GM19328 (cell line): ENCODE data around the gene SYT6.

ENCODE experiments used
- ATAC-seq: cut with Tn5 transposase; IDR thresholded peaks from one replicate; pipeline ENCODE4 v1.9.1; 2021; ENCODE audit warnings: mild to moderate bottlenecking, moderate library complexity; ENCODE audit not compliant: unreplicated experiment

SYT6 gene

DNA sequence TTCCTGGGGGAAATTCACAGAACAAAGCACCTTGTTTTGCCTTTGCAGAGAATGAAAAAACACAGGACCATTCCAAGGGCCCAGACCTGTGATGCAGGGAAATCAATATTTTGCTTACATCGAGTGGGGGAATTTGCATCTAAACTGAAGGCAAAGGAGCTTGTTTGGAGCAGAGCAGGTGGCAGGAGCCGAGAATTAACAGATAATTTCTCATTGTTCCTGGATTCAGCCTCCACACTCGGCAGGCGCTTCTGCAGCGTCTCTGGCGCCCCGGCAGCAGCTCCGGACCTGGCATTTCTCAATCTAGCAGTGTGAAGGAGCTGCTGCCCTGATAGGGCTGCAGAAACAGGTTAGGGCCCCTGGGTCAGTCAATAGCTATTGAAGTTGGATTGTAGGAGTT, 2.0 kb upstream of the SYT6 start:
- no peak for ATAC-seq

DNA sequence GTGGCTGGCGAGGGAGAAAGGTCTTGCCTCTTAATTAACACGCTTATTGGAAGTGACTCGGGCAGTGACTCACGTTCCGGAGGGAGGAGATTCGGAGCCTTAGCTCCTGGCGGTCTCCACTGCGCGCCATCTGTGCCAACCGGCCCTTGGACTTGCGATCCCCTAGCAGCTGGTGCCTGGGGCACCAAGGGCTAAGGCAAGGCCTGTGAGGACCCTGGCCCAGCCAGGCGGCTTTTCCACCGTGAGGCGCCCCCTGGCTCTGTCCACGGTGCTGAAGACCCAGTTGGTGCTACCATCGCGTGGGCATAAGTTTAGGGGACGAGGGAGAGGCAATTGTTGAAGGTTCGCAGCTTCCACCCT, 1.3 kb upstream of the SYT6 start:
- no peak for ATAC-seq

DNA sequence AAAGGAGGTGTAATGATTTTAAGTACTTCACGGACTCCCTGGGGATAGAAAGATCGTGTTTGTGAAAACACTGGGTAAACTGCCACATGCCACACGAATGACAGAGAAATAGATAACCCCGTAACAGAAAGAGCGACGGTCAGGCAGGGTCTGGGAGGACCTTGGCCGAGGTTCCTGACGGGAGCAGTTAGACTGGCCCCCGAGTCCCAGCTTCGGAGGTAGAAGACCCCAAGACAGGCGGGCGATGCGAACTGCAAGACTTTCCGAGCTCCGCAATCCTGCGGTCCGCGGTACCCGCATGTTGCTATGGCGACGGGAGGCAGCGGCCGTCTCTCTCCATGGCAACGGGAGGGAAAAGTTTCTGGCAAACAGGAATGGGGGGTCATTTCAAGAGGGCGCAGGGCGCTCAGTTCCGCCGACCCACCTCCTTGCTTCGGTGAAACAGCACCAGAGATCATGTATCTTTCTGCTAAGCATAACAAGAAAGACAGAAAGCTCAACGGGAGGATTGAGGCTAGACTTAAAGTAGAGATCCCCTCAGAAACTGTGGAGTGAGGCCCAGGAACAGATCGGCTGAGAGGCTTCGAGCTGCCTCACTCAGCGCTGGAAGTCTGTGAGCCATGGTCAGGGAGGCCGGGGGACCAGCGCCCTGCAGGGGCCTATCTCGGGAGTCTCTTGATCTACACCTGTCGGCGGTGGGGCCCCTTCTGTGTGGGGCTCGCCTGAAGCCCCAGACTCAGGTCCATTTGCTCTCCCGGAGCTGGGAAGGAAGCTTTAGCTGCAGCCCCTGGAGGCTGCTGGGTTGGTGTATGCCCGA, 685 bp upstream of the SYT6 start:
- no peak for ATAC-seq

DNA sequence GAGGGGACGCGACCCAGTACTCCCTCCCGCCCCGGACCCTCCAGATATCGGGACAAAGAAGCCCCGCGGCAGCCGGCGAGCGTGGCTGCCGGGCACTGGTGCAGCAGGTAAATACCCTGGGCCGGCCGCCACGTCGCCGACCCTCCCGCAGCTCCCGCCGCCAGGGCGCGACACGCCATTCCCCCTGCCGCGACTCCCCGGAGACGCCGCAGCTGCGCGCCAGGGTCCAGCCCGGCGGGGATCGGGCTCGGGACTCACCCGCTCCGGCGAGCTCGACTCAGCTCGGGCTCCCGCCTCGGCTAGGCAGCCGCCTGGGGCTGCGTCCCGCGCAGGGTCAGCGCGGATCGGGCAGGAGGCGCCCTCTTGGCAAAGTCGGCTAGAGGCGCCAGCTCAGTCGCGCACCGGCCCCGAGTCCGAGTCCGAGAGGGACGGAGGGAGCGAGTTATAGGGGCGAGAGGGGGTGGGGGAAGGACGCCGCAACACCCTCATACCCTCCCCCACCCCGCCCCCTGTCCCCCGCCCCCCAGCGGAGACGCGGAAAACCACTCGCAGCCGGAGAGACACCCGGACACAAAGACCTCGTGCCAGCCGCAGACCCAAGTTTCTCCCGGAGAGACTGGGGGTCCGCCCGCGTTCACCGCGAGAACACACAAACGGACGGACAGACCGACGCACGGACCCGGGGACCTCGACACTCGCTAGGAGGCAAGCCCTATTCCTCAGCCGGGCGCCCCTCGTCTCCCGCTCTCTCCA, 985 bp downstream of the SYT6 start:
- ATAC-seq: no peak

DNA sequence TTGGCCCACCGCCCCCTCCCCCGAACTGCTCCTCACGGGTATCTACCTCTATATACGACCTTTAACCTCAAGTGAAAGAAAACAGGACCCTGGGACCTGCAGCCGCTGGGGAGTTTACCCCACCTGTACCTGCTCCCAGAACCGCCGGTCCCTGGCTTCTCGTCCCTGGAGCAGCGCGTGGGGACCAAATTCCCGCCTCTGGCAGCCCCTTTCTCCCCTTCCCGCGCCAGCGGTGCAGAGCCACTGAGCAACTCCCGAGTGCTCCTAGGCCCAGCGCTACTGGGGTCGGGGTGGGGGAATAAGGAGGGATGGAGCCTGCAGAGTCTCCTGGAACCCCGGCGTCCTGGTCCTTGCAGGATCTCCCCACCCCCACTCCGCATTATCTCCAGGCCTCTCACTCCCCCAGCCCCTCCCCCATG, 1.6 kb downstream of the SYT6 start:
- ATAC-seq: no peak

DNA sequence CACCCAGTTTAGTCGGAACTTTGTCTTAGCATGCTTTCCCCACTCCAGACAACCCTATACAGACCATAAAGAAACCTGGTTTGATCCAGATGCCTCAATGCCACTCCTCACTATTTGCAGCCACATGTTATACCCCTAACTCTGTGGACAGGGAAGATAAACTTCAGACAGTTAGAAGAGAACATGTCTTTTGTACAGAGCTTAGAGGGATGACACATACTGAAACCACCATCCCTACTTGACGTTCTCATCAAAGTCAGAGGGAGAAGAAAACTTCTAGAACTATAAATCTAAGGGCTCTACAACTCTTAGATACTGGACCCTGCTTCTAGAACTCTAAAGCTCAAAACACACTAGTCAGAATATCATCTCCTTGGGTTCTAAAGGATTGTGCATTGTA, 3.7 kb downstream of the SYT6 start:
- no peak for ATAC-seq

DNA sequence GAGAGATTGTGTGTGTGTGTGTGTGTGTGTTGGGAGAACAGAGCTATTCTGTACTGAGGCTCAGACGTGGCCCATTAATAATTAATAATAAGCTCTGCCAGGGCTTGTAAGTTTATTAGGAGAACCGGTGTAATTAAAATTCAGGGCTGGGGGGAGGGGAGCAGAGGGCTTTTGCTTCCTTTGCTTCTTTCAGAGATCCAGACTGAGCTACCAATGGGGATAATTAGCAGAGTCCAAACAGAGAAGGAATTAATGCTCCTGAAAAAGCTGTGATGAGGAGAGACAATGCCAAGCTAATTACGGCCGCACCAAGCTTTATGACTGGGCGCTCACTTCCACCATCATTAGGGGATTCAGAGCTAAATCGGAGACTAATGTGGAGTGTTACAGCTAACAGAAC, 4.5 kb downstream of the SYT6 start:
- ATAC-seq: no peak

DNA sequence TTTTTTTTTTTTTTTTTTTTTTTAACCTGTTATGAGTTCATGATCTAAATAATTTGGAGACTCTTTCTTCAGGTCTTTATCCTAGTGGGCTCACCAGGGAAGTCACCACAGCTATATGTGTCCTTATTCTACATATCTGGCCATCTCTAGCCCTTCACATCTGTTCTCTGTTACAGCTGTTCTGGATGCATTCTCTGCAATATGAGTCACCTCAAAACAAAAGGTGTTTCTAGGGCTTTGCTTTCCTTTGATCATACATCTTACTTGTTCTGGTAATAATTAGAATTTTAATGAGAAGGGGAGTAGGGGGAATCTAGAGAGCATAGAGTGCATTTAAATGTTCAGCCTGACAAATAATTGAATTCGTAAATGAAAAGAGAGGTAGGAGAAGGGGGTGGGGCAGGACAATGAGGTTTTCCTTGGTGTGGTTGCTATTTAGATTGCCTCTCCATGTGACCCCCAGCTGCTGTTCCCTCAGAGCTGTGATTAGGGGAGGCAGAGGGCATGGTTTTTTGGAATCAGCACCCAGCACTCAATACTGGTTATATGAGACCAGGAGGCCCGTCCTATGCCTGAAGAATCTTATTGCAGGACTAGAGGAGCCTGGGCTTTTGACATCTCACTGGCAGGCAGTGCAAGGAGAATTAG, 8.0 kb downstream of the SYT6 start:
- no peak for ATAC-seq

DNA sequence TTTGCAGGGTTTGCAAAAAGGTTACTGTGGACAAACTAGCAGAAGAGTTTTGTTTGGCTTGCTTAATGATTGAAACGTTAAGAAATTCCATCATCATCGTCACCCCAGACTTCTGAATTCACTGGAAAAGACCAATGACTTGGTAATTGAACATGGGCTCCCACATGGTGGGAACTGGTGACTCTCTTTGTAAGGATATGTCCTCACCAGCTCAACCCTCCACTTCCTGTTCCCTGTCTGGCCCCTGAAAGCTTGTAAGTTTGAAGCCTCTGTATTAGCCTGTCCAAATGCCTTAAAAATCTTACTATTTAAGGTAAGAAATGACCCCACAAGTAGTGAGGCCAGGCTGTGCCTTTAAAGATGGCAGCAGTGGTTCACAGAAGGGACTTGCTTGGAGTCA, 9.7 kb downstream of the SYT6 start:
- ATAC-seq: no peak

DNA sequence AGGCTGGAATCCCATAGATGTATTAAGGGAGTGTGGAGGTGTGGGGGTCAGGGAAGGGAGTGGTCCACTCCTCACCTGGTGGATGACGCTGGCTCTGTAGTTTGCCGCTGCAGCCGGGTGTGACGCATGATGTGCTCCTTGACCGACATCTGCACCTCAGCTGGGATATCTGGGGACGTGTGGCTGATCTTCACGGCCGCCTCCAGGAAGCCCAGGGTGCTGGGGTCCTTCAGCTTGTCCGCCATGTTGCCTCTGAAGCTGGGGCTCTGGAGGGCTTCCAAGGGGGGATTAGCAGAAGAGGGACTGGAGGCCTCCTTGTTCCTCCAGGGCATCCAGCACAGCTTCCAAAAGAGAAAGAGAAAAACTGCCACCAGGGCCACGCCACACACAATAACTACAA, 14.1 kb downstream of the SYT6 start:
- no peak for ATAC-seq

DNA sequence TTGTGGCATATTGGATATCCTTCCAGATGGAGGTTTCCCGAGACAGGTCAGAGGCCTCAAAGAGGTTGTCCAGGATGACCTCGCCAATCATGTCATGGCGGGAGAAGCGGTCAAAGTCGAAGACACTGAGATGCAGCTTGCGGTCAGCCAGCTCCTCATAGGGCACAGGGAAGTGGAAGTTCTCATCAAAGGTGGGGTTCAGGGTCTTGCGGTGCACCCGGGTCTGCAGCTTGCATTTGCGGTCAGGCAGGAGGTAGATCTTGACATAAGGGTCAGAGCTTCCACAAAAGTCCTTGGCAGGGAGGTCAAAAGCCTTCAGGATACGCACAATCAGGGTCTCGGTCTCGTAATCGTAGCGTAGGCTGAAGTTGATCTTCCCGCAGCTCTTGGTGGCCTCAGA, 16.2 kb downstream of the SYT6 start:
- no peak for ATAC-seq

DNA sequence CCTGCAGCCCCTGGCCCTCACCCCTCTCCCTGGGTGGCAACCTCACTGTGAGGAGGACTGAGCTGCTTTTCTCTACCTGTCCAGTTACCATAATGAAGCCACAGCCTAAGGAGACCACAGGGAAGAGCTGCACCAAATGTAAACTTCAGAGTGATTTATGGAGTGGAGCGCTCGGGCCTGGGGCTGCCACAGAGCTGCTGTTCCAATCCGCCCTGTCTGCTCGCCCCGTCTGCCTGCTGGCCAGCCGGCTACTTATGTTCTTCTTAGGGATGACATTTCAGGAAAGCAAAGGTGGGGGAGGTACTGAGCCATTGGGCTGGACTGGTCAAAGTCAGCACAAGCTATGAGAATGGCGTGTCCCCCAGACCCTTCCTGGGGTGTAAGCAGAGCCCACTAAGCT, 17.9 kb downstream of the SYT6 start:
- ATAC-seq: no peak

DNA sequence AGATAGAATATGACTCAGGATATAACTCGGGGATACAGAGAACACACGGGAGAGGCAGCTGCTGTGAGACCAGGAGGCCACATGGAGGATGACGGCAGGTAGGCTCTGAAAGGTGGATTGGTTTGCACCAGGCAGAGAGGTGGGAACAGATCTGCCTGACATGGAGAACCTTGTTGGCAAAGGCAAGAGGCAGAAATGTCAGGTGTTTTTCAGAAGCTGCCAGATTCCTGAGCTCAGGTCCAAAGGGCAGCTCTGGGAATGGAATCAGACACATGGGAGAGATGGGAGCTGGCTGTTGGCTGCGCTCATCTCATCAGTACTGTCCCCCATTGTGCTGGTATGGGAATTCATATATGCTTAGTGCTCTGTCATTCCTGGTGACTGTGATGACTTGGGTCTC, 19.2 kb downstream of the SYT6 start:
- ATAC-seq: no peak

DNA sequence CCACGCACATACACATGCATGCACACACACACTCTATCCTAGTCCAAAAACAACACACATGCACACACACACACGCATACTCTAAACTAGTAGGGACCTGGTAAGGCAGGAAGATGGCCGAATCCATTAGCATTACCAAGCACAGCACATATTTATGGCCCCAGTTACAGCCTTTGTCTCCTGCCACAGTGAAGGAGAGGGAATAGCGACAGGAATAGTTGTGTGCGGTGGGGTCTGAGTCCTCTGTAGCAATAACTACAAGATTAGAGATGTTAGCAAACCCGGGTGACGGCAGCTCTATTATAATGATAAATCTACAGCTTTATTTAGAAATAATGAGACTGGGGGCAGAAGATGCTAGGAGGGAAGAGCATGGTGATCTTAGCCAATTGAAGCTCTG, 20.5 kb downstream of the SYT6 start:
- no peak for ATAC-seq

DNA sequence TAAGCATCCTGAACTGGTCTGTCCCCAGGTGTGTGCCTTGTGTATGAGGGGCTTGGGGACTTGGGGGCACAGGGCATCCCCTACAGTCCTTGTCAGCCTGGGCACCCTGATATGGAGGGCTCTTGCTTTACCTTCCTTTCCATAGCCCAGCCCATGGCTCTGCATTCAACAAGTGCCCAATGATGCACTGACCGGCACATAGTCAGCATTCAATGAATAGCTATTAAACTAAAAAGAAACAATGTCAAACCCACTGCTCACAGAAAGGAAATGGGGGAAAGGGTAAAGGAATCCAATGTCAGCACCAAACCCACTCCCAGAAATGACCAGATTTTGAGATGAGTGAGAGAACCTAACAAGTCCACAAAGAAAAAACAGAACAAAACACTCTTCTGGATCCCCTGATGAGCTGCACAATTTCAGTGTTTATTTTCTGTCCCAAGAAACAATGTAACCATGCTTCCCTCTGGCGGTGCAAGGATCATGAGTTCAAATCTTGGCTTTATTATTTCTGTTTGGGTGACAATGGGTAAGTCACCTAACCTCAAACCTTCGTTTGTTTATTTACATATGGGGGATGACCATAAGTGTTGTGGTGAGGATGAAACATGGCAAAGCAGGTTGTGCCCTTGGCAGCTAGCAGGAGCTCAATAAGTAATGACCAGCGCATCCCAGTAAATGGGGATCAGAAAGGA, 22.0 kb downstream of the SYT6 start:
- no peak for ATAC-seq

DNA sequence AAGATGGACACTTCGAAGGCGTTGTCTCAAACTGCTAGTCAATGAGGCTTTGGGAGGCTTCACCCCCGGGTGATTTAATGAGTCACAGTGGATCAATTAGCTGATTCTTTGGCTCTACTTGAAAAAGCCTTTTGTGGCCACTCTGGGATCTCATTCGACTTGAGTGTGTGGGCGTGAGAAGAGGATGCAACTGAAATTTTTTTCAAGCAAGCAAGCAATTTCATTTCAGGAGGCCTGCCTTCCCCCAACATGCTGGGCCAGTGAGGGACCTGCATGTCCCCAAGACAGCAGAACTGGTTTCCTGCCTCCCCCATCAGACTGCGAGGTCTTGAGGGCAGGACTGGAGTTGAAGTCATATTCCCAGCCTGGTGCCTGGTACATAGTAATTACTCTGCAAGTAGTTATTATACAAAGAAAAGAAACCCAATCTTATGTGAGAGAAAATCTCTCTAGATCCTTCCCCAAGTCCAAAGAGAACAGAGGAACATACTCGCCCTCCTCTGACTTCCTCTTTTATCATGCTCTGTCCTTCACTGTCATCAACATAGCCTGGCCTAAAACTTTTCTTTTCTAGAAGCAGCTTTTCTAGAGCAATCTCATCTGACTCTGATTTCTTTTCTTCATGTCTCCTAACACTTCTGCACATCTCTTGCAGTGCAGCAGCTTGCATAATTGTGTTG, 22.7 kb downstream of the SYT6 start:
- ATAC-seq: no peak

DNA sequence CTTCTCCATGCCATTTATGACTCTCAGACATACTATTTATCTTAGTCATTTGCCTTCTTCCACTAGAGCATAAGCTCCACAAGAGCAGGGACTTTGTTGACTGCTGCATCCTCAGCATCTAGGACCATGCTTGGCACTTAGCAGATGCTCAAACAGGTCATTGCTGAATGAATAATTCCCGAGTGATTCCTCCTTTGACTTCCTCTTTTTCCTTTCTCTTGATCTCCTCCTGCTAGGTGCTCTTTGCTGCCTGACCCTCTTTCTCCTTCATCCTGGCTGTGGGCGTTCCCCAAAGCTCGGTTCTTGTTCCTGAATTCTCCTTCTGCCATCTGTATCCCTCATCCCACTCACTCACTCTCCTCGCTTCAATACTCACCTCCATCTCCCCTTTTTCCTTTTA, 23.5 kb downstream of the SYT6 start:
- no peak for ATAC-seq

DNA sequence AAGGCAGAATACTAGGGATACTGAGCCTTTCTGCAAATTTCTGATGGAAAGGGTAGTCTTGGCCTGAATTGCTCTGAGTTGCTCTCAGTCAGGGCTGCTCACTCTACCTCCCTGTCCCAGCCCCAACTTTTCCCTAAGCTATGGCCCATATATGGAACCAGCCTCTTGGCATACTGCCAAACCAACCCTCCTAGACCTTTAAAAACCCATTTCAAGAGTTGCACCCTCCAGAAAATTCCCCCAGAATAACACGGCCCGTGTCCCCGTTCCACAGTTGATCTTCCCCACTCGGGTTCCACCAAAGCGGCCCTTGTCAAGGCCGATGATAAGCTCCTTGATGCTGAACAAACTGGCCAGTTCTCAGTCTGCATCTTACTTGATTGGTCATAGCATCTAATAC, 25.4 kb downstream of the SYT6 start:
- ATAC-seq: no peak

DNA sequence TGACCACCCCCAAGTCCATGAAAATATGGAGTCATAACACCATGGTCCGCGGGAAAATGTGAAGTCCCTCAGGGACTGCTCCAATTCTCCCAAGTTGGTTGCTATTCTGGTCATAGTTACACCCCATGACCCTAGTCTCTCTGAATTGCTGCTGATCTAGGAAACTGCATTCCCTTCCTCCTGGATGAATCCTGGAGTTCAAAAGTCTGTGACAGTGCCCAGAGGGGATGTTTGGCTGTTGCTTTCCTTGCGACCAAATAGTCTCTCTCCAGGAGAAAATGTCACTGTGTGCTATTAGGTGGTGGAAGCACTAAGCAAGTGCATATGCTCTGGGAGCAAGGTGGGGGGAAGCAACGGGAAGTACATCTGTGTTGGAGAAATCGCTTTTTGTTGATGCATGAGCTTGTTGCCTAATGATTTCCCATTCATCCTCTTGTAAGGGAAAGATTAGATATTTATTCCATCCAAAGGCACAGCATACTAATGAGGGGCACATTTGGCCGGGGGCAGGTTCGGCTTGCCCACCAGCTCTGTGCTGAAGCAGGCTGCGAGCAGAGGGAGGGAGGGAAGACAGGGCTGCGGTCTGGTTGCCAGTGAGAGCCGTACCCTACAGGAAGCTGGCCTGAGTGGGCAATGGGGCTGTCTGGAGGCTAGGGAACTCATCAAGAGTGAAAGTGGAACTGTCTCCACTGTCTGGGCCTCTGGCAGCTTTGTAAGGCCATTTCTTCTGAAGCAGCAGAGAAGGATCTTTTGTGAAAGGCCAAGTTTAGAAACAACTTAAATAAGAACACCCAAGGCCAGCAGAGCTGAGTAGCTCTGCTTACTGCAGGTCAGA, 27.2 kb downstream of the SYT6 start:
- no peak for ATAC-seq

DNA sequence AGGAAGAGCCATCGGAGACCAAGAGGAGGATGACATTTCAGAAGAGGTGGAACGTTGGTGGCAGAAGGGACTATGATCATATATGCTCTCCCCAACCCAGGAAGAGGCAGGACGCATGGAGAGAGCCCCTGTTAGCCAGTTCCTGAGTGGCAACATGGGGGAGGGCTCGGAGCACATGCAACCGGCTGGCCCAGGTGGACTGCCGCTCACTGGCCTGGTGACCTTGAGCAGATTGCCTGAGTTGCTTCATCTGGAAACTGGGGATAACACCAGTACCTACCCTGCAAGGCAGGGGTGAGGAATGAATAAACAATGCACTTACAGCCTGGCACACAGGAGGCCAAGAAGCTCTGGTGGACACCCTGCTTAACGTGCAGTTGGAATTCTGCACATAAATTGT, 29.0 kb downstream of the SYT6 start:
- ATAC-seq: no peak
